K562 (cell line): Measurements from ENCODE around the gene ATRAID. TPM values are rescaled to one million over a fixed set of nuclear protein-coding genes. Genes with fewer than 3 reads are reported as not detected.
A peak's percentile ranks its signal among the peaks of the same experiment; 100 is the strongest.

Experiments
- BCL6 ChIP-seq: fragments of 250-450 bp; sonication (Bioruptor Pico); IDR thresholded peaks from 2 replicates; pipeline ENCODE4 v1.4.0; 2020
- BMI1 ChIP-seq: fragments of 150-350 bp; IDR thresholded peaks from 2 replicates; pipeline ENCODE4 v1.6.1; 2014; ENCODE audit warnings: low read length
- EGR1 ChIP-seq: fragments of 450-650 bp; conservative IDR thresholded peaks from 2 replicates; pipeline ENCODE4 v1.6.1; 2017; ENCODE audit warnings: mild to moderate bottlenecking
- ERF ChIP-seq: fragments of 450-650 bp; formaldehyde crosslinking; IDR thresholded peaks from 2 replicates; pipeline ENCODE4 v1.4.0; 2020; ENCODE audit warnings: mild to moderate bottlenecking, mixed read lengths
- ESRRB ChIP-seq: fragments of 250-450 bp; sonication (Bioruptor Pico); IDR thresholded peaks from 2 replicates; pipeline ENCODE4 v1.5.0; 2020; ENCODE audit warnings: mild to moderate bottlenecking, moderate library complexity, borderline replicate concordance
- ETV1 ChIP-seq: fragments of 450-650 bp; conservative IDR thresholded peaks from 2 replicates; pipeline ENCODE4 v1.6.1; 2016; ENCODE audit warnings: missing genetic modification characterization, control low read depth, low read depth, missing compliant biosample characterization
- JUN ChIP-seq, 2 experiments: sonication (generic) in 1 of 2; formaldehyde crosslinking in 1 of 2; IDR thresholded peaks; 2 replicates each; pipeline versions ENCODE4 v1.6.1 to v1.8.0; 2012 to 2022; ENCODE audit warnings: borderline replicate concordance in 2 of 2, mild to moderate bottlenecking in 2 of 2, improper control_type of control experiment in 1 of 2, low read depth in 1 of 2, low read length in 1 of 2, missing genetic modification reagents in 1 of 2
- LARP7 ChIP-seq: fragments of 450-650 bp; IDR thresholded peaks from 2 replicates; pipeline ENCODE4 v1.6.1; 2016
- LEF1 ChIP-seq: fragments of 450-650 bp; IDR thresholded peaks from 2 replicates; pipeline ENCODE4 v1.6.1; 2016; ENCODE audit warnings: mild to moderate bottlenecking
- NCOA1 ChIP-seq: fragments of 450-650 bp; IDR thresholded peaks from 2 replicates; pipeline ENCODE4 v1.6.1; 2016; ENCODE audit warnings: low read depth
- PCBP2 ChIP-seq: fragments of 200-400 bp; formaldehyde crosslinking; IDR thresholded peaks from 2 replicates; pipeline ENCODE4 v1.6.1; 2018; ENCODE audit warnings: low read length, low read depth, mild to moderate bottlenecking, moderate library complexity; ENCODE audit not compliant: poor library complexity, severe bottlenecking
- PKNOX1 ChIP-seq: fragments of 450-650 bp; IDR thresholded peaks from 2 replicates; pipeline ENCODE4 v1.6.1; 2016
- SRSF7 ChIP-seq: fragments of 200-400 bp; formaldehyde crosslinking; optimal IDR thresholded peaks from 2 replicates; pipeline ENCODE3; 2017; ENCODE audit warnings: mild to moderate bottlenecking, low read depth, low read length
- TCF15 ChIP-seq: fragments of 250-450 bp; sonication (Bioruptor Pico); IDR thresholded peaks from 2 replicates; pipeline ENCODE4 v1.8.0; 2022; ENCODE audit warnings: moderate library complexity, mild to moderate bottlenecking, inconsistent platforms
- TSC22D4 ChIP-seq: fragments of 450-650 bp; IDR thresholded peaks from 2 replicates; pipeline ENCODE4 v1.6.1; 2016; ENCODE audit warnings: missing genetic modification characterization, missing biosample characterization, control low read depth
- U2AF2 ChIP-seq: fragments of 200-400 bp; formaldehyde crosslinking; optimal IDR thresholded peaks from 2 replicates; pipeline ENCODE3; 2017; ENCODE audit warnings: low read depth, mild to moderate bottlenecking, low read length
- XRCC3 ChIP-seq: fragments of 450-650 bp; IDR thresholded peaks from 2 replicates; pipeline ENCODE4 v1.6.1; 2017; ENCODE audit warnings: mild to moderate bottlenecking, moderate library complexity
- ZBED1 ChIP-seq: IDR thresholded peaks from 2 replicates; pipeline ENCODE4 v1.6.1; 2014
- ZNF140 ChIP-seq: fragments of 250-450 bp; sonication (Bioruptor Pico); IDR thresholded peaks from 2 replicates; pipeline ENCODE4 v1.8.0; 2021; ENCODE audit warnings: moderate library complexity, mild to moderate bottlenecking, inconsistent platforms
- ZNF239 ChIP-seq: fragments of 250-450 bp; sonication (Bioruptor Pico); IDR thresholded peaks from 2 replicates; pipeline ENCODE4 v1.4.0; 2020; ENCODE audit warnings: mild to moderate bottlenecking
- ZNF24 ChIP-seq: fragments of 450-650 bp; IDR thresholded peaks from 2 replicates; pipeline ENCODE4 v1.6.1; 2016
- ZNF449 ChIP-seq: fragments of 250-450 bp; sonication (Bioruptor Pico); IDR thresholded peaks from 2 replicates; pipeline ENCODE4 v1.8.0; 2022; ENCODE audit warnings: moderate library complexity, mild to moderate bottlenecking, inconsistent platforms
- ZNF507 ChIP-seq: conservative IDR thresholded peaks from 2 replicates; pipeline ENCODE4 v1.6.1; 2017; ENCODE audit warnings: missing genetic modification characterization, missing compliant biosample characterization
- ZNF764 ChIP-seq: fragments of 250-450 bp; sonication (Bioruptor Pico); IDR thresholded peaks from 2 replicates; pipeline ENCODE4 v1.4.0; 2020; ENCODE audit warnings: low read depth, mild to moderate bottlenecking, moderate library complexity
- ZSCAN29 ChIP-seq: fragments of 450-650 bp; IDR thresholded peaks from 2 replicates; pipeline ENCODE4 v1.6.1; 2017
- polyA plus RNA-seq, 8 experiments: library from polyadenylated mRNA; depleted of rRNA in 4 of 8; stranded (reverse) in 5 of 8; unstranded in 3 of 8; fragments of >200 nt; fragmentation: Nextera tagmentation in 2 of 8; fragmentation: Illumina TruSeq in 1 of 8; extraction: Ambion mirVana in 2 of 8; extraction: Trizol in 1 of 8; gene quantifications; 2 replicates each; pipeline versions ENCODE4 v1.2.1 to v1.2.3, GENCODE V29; 2011 to 2014; ENCODE audit warnings: inconsistent platforms in 1 of 8, missing spikeins in 1 of 8
- total RNA-seq, 7 experiments: library from RNA; depleted of rRNA in 6 of 7; stranded (reverse); fragments of >200 nt in 6 of 7; fragmentation: Illumina TruSeq in 2 of 7; extraction: Trizol in 2 of 7; gene quantifications; 2 replicates each; pipeline versions ENCODE4 v1.2.1 to v1.2.3, GENCODE V29; 2011 to 2021; ENCODE audit warnings: low replicate concordance in 1 of 7

Gene ATRAID
- total and polyA plus RNA-seq, 9 of the 15 experiments (the other 6 are each of a cell fraction or from before 2014, with no cell fraction given), result 70.2 to 187 (median 108) TPM

GRCh38 chr2:27211943-27212625, at the start of gene ATRAID, which contains the start of gene SLC5A6 (continued):
- TF ChIP-seq ZSCAN29, result no peak
- TF ChIP-seq ZNF239 (CRISPR knock-in tag), result no peak
- TF ChIP-seq ZNF140, result no peak
- no peak for TF ChIP-seq XRCC3
- no peak for TF ChIP-seq ESRRB
- no peak for TF ChIP-seq NCOA1
- TF ChIP-seq ZBED1, result 0 out of 2 replicates have a peak, but pooled peaks have one; percentile 50
- TF ChIP-seq ETV1 (tag), result peak; percentile 79
- TF ChIP-seq U2AF2, result no peak
- TF ChIP-seq PCBP2, result no peak
- TF ChIP-seq ZNF764 (CRISPR knock-in tag), result no peak
- TF ChIP-seq TCF15 (CRISPR knock-in tag), result no peak
- TF ChIP-seq EGR1, result no peak
- no peak for TF ChIP-seq BCL6
- TF ChIP-seq ZNF507 (tag), result no peak
- no peak for TF ChIP-seq TSC22D4 (tag)
- no peak for TF ChIP-seq BMI1
- no peak for TF ChIP-seq SRSF7
- TF ChIP-seq LARP7, result no peak
- no peak for TF ChIP-seq LEF1
- no peak for TF ChIP-seq ERF
- TF ChIP-seq ZNF24, result no peak
- TF ChIP-seq PKNOX1, result no peak
- TF ChIP-seq ZNF449, result no peak
- TF ChIP-seq JUN (IDR thresholded peaks at IDR 0.05; ENCODE audit: borderline replicate concordance, low read depth, low read length), result no peak
- no peak for TF ChIP-seq JUN (CRISPR knock-in tag; IDR thresholded peaks at IDR 0.05; ENCODE audit: borderline replicate concordance)
